Activated T-cell treated with anti-CD3 and anti-CD28 coated beads, Interleukin-2, amount 50 U/mL, for 72 hours (primary cell): Measurements from ENCODE around the gene MOCS2. TPM values are rescaled to one million over a fixed set of nuclear protein-coding genes. Genes with fewer than 3 reads are reported as not detected.
A peak's percentile ranks its signal among the peaks of the same experiment; 100 is the strongest.

Source experiments
- ATAC-seq, 2 donors: fragments of 150-1000 bp; cut with Tn5 transposase; replicated peaks in 1 of 2; 2 replicates each; pipeline ENCODE4 v1.10.0; 2021; ENCODE audit warnings: moderate library complexity in 2 of 2, mild to moderate bottlenecking in 1 of 2
- DNase-seq, 2 donors: peaks; one replicate each; pipeline ENCODE4 v3.0.0; 2021 to 2022; ENCODE audit warnings: mixed read lengths in 1 of 2
- H3K27ac Mint-ChIP-seq: one replicate; pipeline ENCODE4 v1.8.0; 2022; ENCODE audit warnings: mild to moderate bottlenecking, moderate library complexity, mixed read lengths
- H3K27me3 Mint-ChIP-seq: one replicate; pipeline ENCODE4 v1.8.0; 2022; ENCODE audit warnings: low read depth, mixed read lengths
- H3K36me3 Mint-ChIP-seq, 2 donors: one replicate each; pipeline ENCODE4 v1.8.0; 2022; ENCODE audit warnings: mixed read lengths in 2 of 2, mild to moderate bottlenecking in 1 of 2; ENCODE audit not compliant: insufficient read depth in 2 of 2
- H3K4me1 Mint-ChIP-seq: one replicate; pipeline ENCODE4 v1.8.0; 2022; ENCODE audit warnings: low read depth, mixed read lengths
- H3K4me3 Mint-ChIP-seq, 2 donors: one replicate each; pipeline ENCODE4 v1.8.0; 2022; ENCODE audit warnings: mild to moderate bottlenecking in 2 of 2, mixed read lengths in 2 of 2, moderate library complexity in 2 of 2
- H3K9me3 Mint-ChIP-seq, 2 donors: one replicate each; pipeline ENCODE4 v1.8.0; 2022; ENCODE audit warnings: mixed read lengths in 2 of 2
- total RNA-seq, 2 donors: library from RNA; stranded (reverse); gene quantifications; one replicate each; pipeline ENCODE4 v1.2.3, GENCODE V29; 2022

The MOCS2 gene, protein sequence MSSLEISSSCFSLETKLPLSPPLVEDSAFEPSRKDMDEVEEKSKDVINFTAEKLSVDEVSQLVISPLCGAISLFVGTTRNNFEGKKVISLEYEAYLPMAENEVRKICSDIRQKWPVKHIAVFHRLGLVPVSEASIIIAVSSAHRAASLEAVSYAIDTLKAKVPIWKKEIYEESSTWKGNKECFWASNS
- 10 to 100 TPM; 19.0 to 20.4 TPM for total RNA-seq

DNA sequence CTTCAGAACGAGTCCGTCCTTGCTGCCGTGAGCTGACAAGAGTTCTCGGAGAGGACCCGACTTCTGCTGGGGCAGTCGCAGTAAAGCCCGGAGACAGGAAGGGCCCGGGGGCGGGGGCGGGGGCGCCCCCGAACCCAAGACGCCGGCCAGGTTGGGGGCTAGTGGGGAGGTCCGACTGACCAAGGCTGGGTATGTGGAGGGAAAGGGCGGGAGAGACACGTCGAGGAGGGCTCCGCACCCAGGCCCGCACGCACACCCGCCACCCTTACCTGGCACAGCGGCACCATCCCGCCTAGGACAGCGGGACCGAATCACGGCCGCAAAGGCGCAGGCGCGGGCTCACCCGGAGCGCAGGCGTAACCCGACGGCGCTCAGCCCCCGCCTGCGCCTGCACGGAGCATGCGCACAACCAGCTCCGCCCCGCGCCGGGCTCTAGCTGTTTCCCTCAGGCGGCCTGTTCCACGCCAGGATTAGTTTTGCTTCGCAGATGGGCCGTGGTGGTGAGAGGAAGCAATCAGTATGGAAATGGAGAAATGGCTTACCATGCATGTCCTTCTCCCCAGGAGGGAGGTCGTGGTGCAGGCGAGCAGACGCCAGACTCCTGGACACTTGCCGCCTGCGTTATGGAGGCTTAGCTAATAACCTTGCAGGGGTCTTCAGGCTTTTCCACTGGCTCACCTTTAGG lies at the start of gene MOCS2:
MOCS2 (minus strand) TSS at position 315 of the 685 bp plus-strand sequence. CDS start 2,583 bp downstream, outside the sequence.
- H3K36me3 Mint-ChIP-seq: peaks cover 1 to 5% of the 10 kb centered on the region in 2 donors
- H3K9me3 Mint-ChIP-seq: no peaks in the 10 kb centered on the region
- H3K4me1 Mint-ChIP-seq: peaks cover 53% of the 10 kb centered on the region
- H3K27me3 Mint-ChIP-seq: no peaks in the 10 kb centered on the region
- DNase-seq (peak; percentile 92 to 93), ATAC-seq (peak; percentile 98 to 99)
- H3K27ac Mint-ChIP-seq: peak within 1 kb of the TSS; percentile 99
- H3K4me3 Mint-ChIP-seq: peak within 1 kb of the TSS; percentile 95 to 99

DNA sequence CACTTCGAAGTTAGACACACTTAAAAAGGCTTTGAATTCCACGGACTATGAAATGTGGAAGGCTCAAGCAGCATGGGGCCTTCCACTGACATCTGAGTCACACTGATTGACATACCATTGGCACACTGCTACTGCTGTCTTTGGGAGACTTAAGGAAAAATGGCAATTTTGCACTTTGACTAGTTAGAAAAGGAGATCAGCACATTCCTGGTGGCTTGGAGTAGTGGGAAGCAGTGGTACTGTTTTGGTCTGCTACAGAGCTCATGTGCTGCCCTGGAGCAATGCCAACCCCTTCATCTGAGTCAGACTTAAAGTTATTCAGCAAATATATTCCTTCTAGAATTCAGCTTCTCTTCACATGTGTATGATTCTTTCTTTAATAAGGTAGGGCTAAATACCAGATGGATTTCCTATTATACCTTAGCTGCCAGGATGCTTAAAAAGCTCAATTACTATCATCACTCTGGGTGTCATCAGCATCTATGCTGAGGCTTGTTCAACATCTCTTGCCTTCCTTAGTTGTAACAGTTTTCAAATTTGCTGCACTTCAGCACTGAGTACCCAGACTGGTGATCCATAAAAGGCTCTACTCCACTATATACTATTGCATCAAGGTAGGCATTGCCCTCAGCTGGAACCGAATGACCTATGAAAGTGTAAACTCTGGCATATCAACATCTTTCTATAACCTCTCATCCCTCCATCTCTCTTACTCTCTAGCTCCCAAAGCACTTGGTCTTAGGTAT lies 42.3 kb upstream of the MOCS2 start:
- H3K9me3 Mint-ChIP-seq: peaks cover 0 to 2% of the 10 kb centered on the region in 2 donors
- H3K4me3 Mint-ChIP-seq: no peak overlapping the region
- DNase-seq (no peak), ATAC-seq (no peak)
- H3K36me3 Mint-ChIP-seq: no peaks in the 10 kb centered on the region
- no peaks in the 10 kb centered on the region for H3K4me1 Mint-ChIP-seq
- no peaks in the 10 kb centered on the region for H3K27me3 Mint-ChIP-seq
- no peak overlapping the region for H3K27ac Mint-ChIP-seq

DNA sequence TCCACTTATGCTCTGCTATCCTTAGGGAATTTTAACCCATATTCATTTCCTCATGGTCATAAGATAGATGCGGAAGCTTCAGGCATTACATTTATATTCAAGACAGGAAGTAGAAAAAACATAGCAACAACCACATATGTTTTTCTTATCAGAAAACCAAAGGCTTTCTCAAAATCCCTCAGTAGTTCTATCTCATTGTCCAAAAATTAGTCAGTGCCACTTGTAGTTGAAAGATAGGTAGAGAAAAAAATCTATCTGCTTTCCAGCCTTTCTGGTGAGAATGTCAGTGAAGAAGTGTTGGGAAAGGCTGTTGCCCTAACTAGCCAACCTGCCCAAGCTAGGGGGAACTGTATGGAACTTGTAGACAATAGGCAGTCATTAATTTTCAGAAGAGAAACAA lies 23.5 kb upstream of the MOCS2 start:
- Mint-ChIP-seq H3K27ac (no peak overlapping the region), H3K4me1 (no peaks in the 10 kb centered on the region), H3K4me3 (no peak overlapping the region), H3K9me3 (peaks cover 0 to 2% of the 10 kb centered on the region in 2 donors), H3K27me3 (no peaks in the 10 kb centered on the region), H3K36me3 (peaks cover 0 to 2% of the 10 kb centered on the region in 2 donors)
- no peak for ATAC-seq
- no peak for DNase-seq

DNA sequence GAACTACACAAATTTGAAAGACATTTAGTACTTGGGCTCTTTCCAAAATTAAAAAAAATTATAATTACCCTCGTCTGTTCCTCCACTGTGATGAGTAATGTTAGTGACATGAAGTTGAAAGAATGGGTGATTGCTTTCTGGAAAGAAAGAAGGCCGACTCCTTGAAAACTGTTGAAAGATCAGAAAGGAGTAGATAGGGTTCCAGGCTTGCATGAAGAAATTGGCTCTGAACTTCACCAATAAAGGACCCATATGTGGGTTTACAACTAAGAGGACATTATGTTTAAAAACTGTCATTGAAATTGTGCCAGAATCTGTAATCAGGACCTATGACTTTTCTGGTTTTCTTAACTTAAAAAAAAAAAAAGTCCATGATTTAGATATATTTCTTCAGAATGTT lies 20.7 kb upstream of the MOCS2 start:
- Mint-ChIP-seq H3K36me3 (peaks cover 0 to 2% of the 10 kb centered on the region in 2 donors), H3K9me3 (peaks cover 0 to 2% of the 10 kb centered on the region in 2 donors), H3K4me1 (peaks cover 4% of the 10 kb centered on the region), H3K4me3 (no peak overlapping the region), H3K27ac (no peak overlapping the region), H3K27me3 (no peaks in the 10 kb centered on the region)
- no peak for ATAC-seq
- DNase-seq: no peak

DNA sequence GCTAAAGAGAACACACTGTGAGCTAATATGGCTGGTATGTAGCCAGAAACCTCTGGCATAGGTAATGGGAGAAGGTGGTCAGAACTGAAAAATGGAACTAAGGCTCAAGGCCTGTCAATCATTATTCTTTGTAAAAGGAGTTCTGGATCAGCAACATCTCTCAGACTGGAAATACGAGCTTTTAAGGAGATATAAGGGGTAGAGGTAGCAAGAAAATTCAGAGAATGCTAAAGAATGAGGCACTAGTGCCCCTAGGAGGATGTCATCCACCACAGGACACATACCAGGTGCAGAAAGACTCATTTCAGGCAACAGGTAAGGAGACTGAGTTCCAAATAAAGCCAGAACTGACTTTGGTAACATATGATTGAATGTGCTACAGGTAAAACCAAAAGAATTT lies 18.9 kb upstream of the MOCS2 start:
- Mint-ChIP-seq H3K4me3 (no peak overlapping the region), H3K36me3 (peaks cover 0 to 2% of the 10 kb centered on the region in 2 donors), H3K9me3 (peaks cover 0 to 2% of the 10 kb centered on the region in 2 donors), H3K27me3 (no peaks in the 10 kb centered on the region), H3K27ac (no peak overlapping the region), H3K4me1 (peaks cover 4% of the 10 kb centered on the region)
- DNase-seq (no peak), ATAC-seq (no peak)

DNA sequence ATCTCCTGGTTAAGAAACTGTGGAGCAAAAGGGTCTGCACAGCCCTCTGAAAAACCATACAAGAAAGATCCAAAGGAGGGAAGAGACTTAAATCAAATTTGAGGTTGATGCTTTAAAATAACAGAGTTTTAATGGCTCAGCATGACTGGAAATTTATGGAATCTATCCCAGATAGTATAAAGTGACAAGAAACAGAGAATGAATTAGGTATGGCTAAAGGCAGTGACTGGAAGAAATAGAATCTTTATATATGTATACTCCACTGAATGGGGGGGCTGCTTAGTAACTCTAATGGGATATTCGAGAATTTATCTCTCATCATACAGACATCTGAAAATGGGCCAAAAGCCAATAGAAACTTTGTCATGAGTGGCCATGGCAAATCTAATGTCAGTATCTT lies 17.6 kb upstream of the MOCS2 start:
- DNase-seq: no peak
- peaks cover 0 to 2% of the 10 kb centered on the region in 2 donors for H3K36me3 Mint-ChIP-seq
- H3K4me1 Mint-ChIP-seq: peaks cover 4% of the 10 kb centered on the region
- H3K27me3 Mint-ChIP-seq: no peaks in the 10 kb centered on the region
- H3K27ac Mint-ChIP-seq: no peak overlapping the region
- ATAC-seq: no peak
- H3K9me3 Mint-ChIP-seq: peaks cover 0 to 2% of the 10 kb centered on the region in 2 donors
- no peak overlapping the region for H3K4me3 Mint-ChIP-seq

DNA sequence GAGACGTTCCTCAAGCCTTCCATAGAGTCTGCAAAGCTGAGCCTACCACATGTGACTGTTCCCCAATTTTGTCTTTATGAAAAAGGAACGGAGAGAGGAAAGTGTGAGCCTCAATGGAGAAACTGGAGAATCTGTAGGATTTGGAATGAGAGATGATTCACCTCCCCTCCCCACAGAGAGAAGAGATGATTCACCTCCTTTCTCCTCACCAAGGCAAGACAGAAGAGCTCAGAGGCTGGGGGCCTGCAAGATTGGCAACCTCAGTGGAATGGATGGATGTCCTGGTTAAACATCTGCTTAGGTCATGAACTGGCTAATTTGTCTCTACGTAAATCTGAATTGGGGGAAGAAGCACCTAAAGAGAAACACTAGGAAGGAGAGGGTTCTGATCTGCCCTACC lies 17.0 kb upstream of the MOCS2 start:
- DNase-seq (no peak), ATAC-seq (no peak)
- Mint-ChIP-seq H3K9me3 (peaks cover 0 to 2% of the 10 kb centered on the region in 2 donors), H3K4me1 (peaks cover 4% of the 10 kb centered on the region), H3K27me3 (no peaks in the 10 kb centered on the region), H3K4me3 (no peak overlapping the region), H3K27ac (no peak overlapping the region), H3K36me3 (peaks cover 0 to 2% of the 10 kb centered on the region in 2 donors)

DNA sequence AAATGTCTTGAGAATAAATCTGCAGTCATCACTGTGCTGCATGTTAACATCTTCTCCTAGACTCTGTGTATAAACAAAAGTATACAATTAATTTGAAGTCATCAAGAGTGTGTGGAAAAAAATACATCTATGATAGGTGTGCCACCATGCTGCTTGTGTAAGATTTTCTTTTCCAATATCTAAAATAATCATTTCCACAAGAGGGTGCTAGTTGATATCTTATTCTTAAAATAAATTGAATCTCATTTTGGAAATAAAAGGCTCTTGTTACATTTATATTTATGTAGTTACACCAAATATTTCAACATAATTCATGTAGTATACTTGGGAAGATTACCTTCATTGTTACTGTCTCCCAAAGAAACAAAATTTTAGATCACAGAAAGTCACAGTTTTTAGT lies 14.1 kb upstream of the MOCS2 start:
- Mint-ChIP-seq H3K27ac (no peak overlapping the region), H3K4me3 (no peak overlapping the region), H3K4me1 (peaks cover 4% of the 10 kb centered on the region), H3K36me3 (no peaks in the 10 kb centered on the region), H3K27me3 (no peaks in the 10 kb centered on the region), H3K9me3 (no peaks in the 10 kb centered on the region)
- DNase-seq: no peak
- no peak for ATAC-seq

DNA sequence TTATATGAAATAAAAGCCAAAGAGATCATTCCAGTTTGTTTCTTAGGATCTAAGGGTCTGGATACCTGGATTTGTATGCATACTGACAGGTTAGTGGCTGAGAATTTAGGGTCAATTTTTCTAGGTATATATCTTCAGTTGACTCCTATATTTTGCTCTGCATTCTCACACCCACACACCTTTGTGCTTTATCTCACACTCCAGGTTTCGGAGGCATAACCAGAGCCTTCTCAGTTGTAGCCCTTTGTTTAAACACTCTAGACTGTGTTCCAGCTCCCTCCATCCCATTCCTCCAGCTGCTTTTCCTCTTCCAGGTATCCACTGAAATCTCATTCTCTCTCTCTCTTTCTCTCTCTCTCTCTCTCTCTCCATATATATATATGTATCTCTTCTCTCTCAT lies 10.6 kb upstream of the MOCS2 start:
- Mint-ChIP-seq H3K4me3 (no peak overlapping the region), H3K27ac (no peak overlapping the region), H3K36me3 (no peaks in the 10 kb centered on the region), H3K27me3 (no peaks in the 10 kb centered on the region), H3K9me3 (no peaks in the 10 kb centered on the region), H3K4me1 (no peaks in the 10 kb centered on the region)
- DNase-seq: no peak
- ATAC-seq: no peak

DNA sequence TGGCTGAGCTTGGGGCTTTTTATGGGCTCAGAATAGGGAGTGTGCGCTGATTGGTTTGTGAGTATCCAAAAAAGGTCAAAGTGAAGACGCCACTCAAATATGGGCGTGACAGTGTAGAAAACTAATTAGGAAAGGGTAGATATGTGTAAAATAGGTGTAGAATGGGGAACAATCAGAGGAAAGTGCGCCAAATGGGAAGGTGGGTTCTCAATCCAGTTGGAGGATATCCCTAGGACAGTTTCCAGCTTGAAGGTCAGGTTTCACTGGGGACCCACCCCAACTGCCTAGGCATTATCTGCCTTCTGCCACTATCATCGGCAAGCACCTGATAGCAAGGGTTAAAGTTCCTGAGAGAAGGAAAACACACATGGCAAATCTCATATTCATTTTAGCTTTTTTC lies 9.3 kb upstream of the MOCS2 start:
- no peaks in the 10 kb centered on the region for H3K27me3 Mint-ChIP-seq
- no peak overlapping the region for H3K27ac Mint-ChIP-seq
- no peak overlapping the region for H3K4me3 Mint-ChIP-seq
- DNase-seq (no peak), ATAC-seq (no peak)
- H3K9me3 Mint-ChIP-seq: no peaks in the 10 kb centered on the region
- H3K36me3 Mint-ChIP-seq: no peaks in the 10 kb centered on the region
- no peaks in the 10 kb centered on the region for H3K4me1 Mint-ChIP-seq

DNA sequence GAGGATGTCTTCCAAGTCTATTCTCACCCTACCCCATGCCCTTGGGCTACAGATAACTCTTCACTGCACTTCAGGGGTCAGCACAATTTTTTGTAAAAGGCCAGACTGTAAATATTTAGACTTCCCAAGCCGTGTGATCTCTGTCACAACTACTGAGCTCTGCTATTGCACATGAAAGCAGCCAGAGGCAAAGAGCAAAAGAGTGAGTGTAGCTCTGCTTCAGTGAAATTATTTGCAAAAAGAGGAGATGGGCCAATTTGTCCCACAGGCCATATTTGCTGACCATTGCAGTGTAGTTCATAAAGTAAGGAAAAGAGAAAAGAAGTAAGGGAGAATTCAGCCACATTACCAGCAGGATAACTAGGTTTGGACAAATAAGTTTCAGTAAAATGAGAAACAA lies 7.0 kb upstream of the MOCS2 start:
- H3K36me3 Mint-ChIP-seq: no peaks in the 10 kb centered on the region
- no peaks in the 10 kb centered on the region for H3K9me3 Mint-ChIP-seq
- DNase-seq (no peak), ATAC-seq (no peak)
- no peak overlapping the region for H3K27ac Mint-ChIP-seq
- no peaks in the 10 kb centered on the region for H3K4me1 Mint-ChIP-seq
- H3K4me3 Mint-ChIP-seq: no peak overlapping the region
- H3K27me3 Mint-ChIP-seq: no peaks in the 10 kb centered on the region

DNA sequence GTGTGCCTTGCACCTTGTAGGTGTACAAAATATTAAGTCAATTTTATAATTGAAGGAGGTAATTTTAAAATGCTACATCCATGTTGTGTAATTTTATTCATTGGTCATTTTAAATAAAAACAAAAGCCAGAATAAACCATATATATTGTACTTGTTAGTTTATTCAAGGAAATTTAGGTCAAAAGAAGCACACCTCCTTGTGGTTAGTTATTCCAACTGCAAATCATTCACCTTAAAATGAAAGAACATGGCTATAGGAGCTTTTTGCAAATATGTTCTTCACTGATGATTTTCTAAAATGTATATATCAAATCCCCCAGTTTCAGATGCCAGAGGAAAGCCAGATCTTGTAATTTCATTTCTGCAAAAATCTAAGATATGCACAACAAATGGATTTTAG lies 5.4 kb upstream of the MOCS2 start:
- no peaks in the 10 kb centered on the region for H3K36me3 Mint-ChIP-seq
- H3K4me3 Mint-ChIP-seq: no peak overlapping the region
- no peak for DNase-seq
- H3K27me3 Mint-ChIP-seq: no peaks in the 10 kb centered on the region
- H3K27ac Mint-ChIP-seq: no peak overlapping the region
- H3K9me3 Mint-ChIP-seq: no peaks in the 10 kb centered on the region
- peaks cover 12% of the 10 kb centered on the region for H3K4me1 Mint-ChIP-seq
- ATAC-seq: no peak

DNA sequence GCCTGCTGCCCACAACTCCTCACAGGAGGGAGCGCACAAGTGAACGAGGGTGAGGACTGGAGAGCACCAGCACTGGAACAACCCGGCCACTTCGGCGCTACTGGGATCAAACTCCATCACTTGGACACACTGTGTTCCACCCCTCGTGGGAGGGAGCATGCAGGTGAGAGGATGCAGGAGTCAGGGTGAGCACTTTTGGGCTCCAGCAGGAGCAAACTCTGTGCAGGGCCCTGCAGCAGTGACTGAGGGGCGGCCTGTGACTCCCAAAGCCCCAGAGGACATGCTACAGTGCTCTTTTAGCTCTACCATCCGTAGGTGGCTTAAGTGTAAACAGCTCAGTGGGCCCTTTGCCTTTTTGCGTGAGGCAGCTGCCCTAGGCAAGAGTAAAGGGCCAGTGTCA lies 4.4 kb upstream of the MOCS2 start:
- peaks cover 0 to 3% of the 10 kb centered on the region in 2 donors for H3K36me3 Mint-ChIP-seq
- no peak overlapping the region for H3K27ac Mint-ChIP-seq
- H3K4me1 Mint-ChIP-seq: peaks cover 14% of the 10 kb centered on the region
- H3K9me3 Mint-ChIP-seq: no peaks in the 10 kb centered on the region
- H3K27me3 Mint-ChIP-seq: no peaks in the 10 kb centered on the region
- H3K4me3 Mint-ChIP-seq: no peak overlapping the region
- ATAC-seq: no peak
- DNase-seq: no peak
